Panc1 (cell line): Measurements from ENCODE around the gene PGBD5. TPM values are rescaled to one million over a fixed set of nuclear protein-coding genes. Genes with fewer than 3 reads are reported as not detected.

Source experiments
- ATAC-seq: fragments of 200-7000 bp; cut with Tn5 transposase; 2 replicates; pipeline ENCODE4 v1.9.1; 2020; ENCODE audit warnings: mild to moderate bottlenecking, moderate library complexity
- BruUV-seq: library from RNA; stranded (reverse); fragments of 400-500 nt; replicated peaks from 2 replicates; lab custom pipeline; 2021; lab: Mats Ljungman, UMichigan
- CTCF ChIA-PET: fragments of 300-600 bp; sonication (Branson Sonifier 250); formaldehyde crosslinking; loops from one replicate; lab custom pipeline; 2022; ENCODE audit warnings: antibody characterized with exemption; lab: Charles Lee
- POLR2A ChIA-PET: fragments of 300-600 bp; sonication (Branson Sonifier 250); formaldehyde crosslinking; loops from one replicate; lab custom pipeline; 2022; ENCODE audit warnings: antibody characterized with exemption; lab: Charles Lee
- DNase-seq: peaks from one replicate; pipeline ENCODE4 v3.0.0-alpha.2; 2010; ENCODE audit warnings: low read depth, low spot score
- H3K27ac ChIP-seq: 2 replicates; pipeline ENCODE4 v1.5.1; 2011; ENCODE audit warnings: mild to moderate bottlenecking, low read length, inconsistent platforms
- H3K27me3 ChIP-seq: fragments of 200-500 bp; sonication (Bioruptor generic); 2 replicates; pipeline ENCODE4 v1.6.0; 2014; ENCODE audit warnings: low read length, inconsistent platforms; ENCODE audit not compliant: control insufficient read depth, insufficient read depth
- H3K36me3 ChIP-seq: fragments of 200-500 bp; sonication (Bioruptor generic); 2 replicates; pipeline ENCODE4 v1.5.1; 2014; ENCODE audit warnings: inconsistent platforms, mild to moderate bottlenecking, low read length, moderate library complexity; ENCODE audit not compliant: control insufficient read depth, insufficient read depth
- H3K4me1 ChIP-seq: 2 replicates; pipeline ENCODE4 v1.5.1; 2011; ENCODE audit warnings: inconsistent platforms, mild to moderate bottlenecking, low read length, moderate library complexity; ENCODE audit not compliant: control insufficient read depth, insufficient read depth
- H3K4me3 ChIP-seq, 2 experiments: 2 replicates each; pipeline ENCODE4 v1.5.1; 2011 to 2012; ENCODE audit warnings: low read depth in 2 of 2, low read length in 2 of 2, mild to moderate bottlenecking in 2 of 2, inconsistent platforms in 1 of 2, moderate library complexity in 1 of 2
- H3K9me3 ChIP-seq: fragments of 200-500 bp; sonication (Bioruptor generic); 2 replicates; pipeline ENCODE4 v1.5.1; 2014; ENCODE audit warnings: low read depth, mild to moderate bottlenecking, inconsistent platforms, low read length, moderate library complexity; ENCODE audit not compliant: control insufficient read depth, insufficient read depth
- CTCF ChIP-seq: fragments of 450-650 bp; IDR thresholded peaks from 2 replicates; pipeline ENCODE4 v1.5.1; 2017; ENCODE audit warnings: mild to moderate bottlenecking
- POLR2AphosphoS5 ChIP-seq: IDR thresholded peaks from 2 replicates; pipeline ENCODE4 v1.6.1; 2012; ENCODE audit warnings: mild to moderate bottlenecking, low read depth, low read length, moderate library complexity
- REST ChIP-seq, 2 experiments: IDR thresholded peaks; 2 replicates each; pipeline ENCODE4 v1.6.1; 2011 to 2012; ENCODE audit warnings: low read depth in 2 of 2, control low read depth in 1 of 2, low read length in 1 of 2, mild to moderate bottlenecking in 1 of 2, moderate library complexity in 1 of 2; ENCODE audit not compliant: insufficient read depth in 1 of 2
- SIN3A ChIP-seq: IDR thresholded peaks from 2 replicates; pipeline ENCODE4 v1.6.1; 2012; ENCODE audit warnings: low read depth, mild to moderate bottlenecking, low read length, moderate library complexity, borderline replicate concordance; ENCODE audit not compliant: insufficient read depth
- TCF7L2 ChIP-seq: IDR thresholded peaks from 2 replicates; pipeline ENCODE4 v1.6.1; 2011; ENCODE audit warnings: mild to moderate bottlenecking, low read depth, low read length, inconsistent platforms
- in situ Hi-C: cut with HindIII; loops from 2 replicates; pipeline ENCODE4 v1.10.0; 2016; ENCODE audit warnings: low sequenced_read_pairs, low pct_unique_long_range_greater_than_20kb
- intact Hi-C: fragments of 100-400 bp; cut with micrococcal nuclease; formaldehyde crosslinking; loops from one replicate; pipeline ENCODE4 v1.10.0; 2022; ENCODE audit not compliant: unreplicated experiment
- total RNA-seq: library from RNA; stranded (reverse); gene quantifications from one replicate; pipeline ENCODE4 v1.2.1, GENCODE V29; 2021; ENCODE audit not compliant: unreplicated experiment

The PGBD5 gene
- total RNA-seq, 1 experiment from 2014 or later, result 0.05 TPM

- intact Hi-C loops (no loop called here), in situ Hi-C loops (no loop called here)
- ChIA-PET POLR2A (no interaction called here), CTCF (no interaction called here)
- no peaks in the 10 kb centered on the region for H3K4me1 ChIP-seq
- no TSS peak for BruUV-seq
- ATAC-seq (no peak), DNase-seq (no peak)
- H3K27ac ChIP-seq, result no peak overlapping the region
- no peaks in the 10 kb centered on the region for H3K36me3 ChIP-seq
- H3K4me3 ChIP-seq, result no peak overlapping the region
- peaks cover 5% of the 10 kb centered on the region for H3K27me3 ChIP-seq
- no peak for TF ChIP-seq CTCF
- no peak for TF ChIP-seq REST (IDR thresholded peaks at IDR 0.05; ENCODE audit: insufficient read depth in 1 of 2, low read depth in 2 of 2, low read length in 1 of 2)
- no peak for TF ChIP-seq POLR2AphosphoS5
- H3K9me3 ChIP-seq, result no peaks in the 10 kb centered on the region
Measured at GRCh38 chr1:230339033-230339432, 87.1 kb downstream of the PGBD5 start.

GRCh38 chr1:230337266-230337665, 88.9 kb downstream of the PGBD5 start:
- intact Hi-C loops (no loop called here), in situ Hi-C loops (no loop called here)
- ChIA-PET POLR2A (no interaction called here), CTCF (no interaction called here)
- Histone ChIP-seq H3K36me3 (no peaks in the 10 kb centered on the region), H3K4me1 (no peaks in the 10 kb centered on the region), H3K27me3 (peaks cover 5% of the 10 kb centered on the region; the same call in 1 of the 2 replicates), H3K9me3 (no peaks in the 10 kb centered on the region), H3K27ac (no peak overlapping the region), H3K4me3 (no peak overlapping the region)
- BruUV-seq, result no TSS peak
- DNase-seq, result no peak
- no peak for ATAC-seq
- TF ChIP-seq CTCF, result no peak
- TF ChIP-seq SIN3A, result no peak
- TF ChIP-seq TCF7L2, result no peak
- TF ChIP-seq REST (IDR thresholded peaks at IDR 0.05; ENCODE audit: insufficient read depth in 1 of 2, low read depth in 2 of 2, low read length in 1 of 2), result no peak
- TF ChIP-seq POLR2AphosphoS5, result no peak
